K562 (cell line): ENCODE measurements around the gene WNK2. TPM values are rescaled to one million over a fixed set of nuclear protein-coding genes. Genes with fewer than 3 reads are reported as not detected.

ENCODE experiments used
- ATAC-seq: fragments of 200-7000 bp; cut with Tn5 transposase; 3 replicates; pipeline ENCODE4 v1.9.1; 2020; ENCODE audit warnings: moderate library complexity
- BruUV-seq: library from RNA; stranded (reverse); fragments of 400-500 nt; replicated peaks from 2 replicates; lab custom pipeline; 2021; lab: Mats Ljungman, UMichigan
- CTCF ChIA-PET: fragments of 300-600 bp; formaldehyde crosslinking; extraction: SDS; loops from one replicate; lab custom pipeline; 2021; ENCODE audit warnings: low intra/inter-chr PET ratio; lab: Yijun Ruan, JAX
- POLR2A ChIA-PET: fragments of 300-600, 350-650 bp; sonication (Branson Sonifier 250); formaldehyde crosslinking; extraction: SDS; loops from one replicate; lab custom pipeline; 2021; ENCODE audit warnings: antibody characterized with exemption, inconsistent platforms; lab: Yijun Ruan, JAX
- DNase-seq, 4 experiments: peaks; one replicate each; pipeline versions ENCODE4 v3.0.0 to v3.0.0-alpha.2; 2011 to 2018; ENCODE audit warnings: low spot score in 3 of 4, mixed read lengths in 3 of 4; ENCODE audit errors: extremely low read depth in 1 of 4
- FAIRE-seq: peaks from 2 replicates; lab custom pipeline; 2011; peaks lifted over from hg19 to GRCh38; lab: Jason Lieb, UNC
- H2AFZ ChIP-seq: 2 replicates; pipeline ENCODE4 v1.6.0; 2011; ENCODE audit warnings: low read depth, low read length, control low read depth, inconsistent platforms
- H3K27ac ChIP-seq: fragments of 200-600 bp; 3 replicates; pipeline ENCODE4 v1.8.0; 2011; ENCODE audit warnings: low read depth, mild to moderate bottlenecking, control low read depth, inconsistent platforms, low read length, moderate library complexity, mixed read lengths; ENCODE audit errors: extremely low read depth
- H3K27me3 ChIP-seq, 2 experiments: fragments of 300-600 bp in 1 of 2; 2 replicates in 1 of 2; 3 replicates in 1 of 2; pipeline versions ENCODE4 v1.6.0 to v1.8.0; 2011; ENCODE audit warnings: inconsistent platforms in 2 of 2, low read length in 2 of 2, mild to moderate bottlenecking in 1 of 2, mixed read lengths in 1 of 2, moderate library complexity in 1 of 2; ENCODE audit not compliant: control insufficient read depth in 2 of 2, insufficient read depth in 2 of 2
- H3K36me3 ChIP-seq: fragments of 300-600 bp; 3 replicates; pipeline ENCODE4 v1.8.0; 2011; ENCODE audit warnings: mild to moderate bottlenecking, low read length, inconsistent platforms; ENCODE audit not compliant: control insufficient read depth, insufficient read depth
- H3K4me1 ChIP-seq, 2 experiments: fragments of 200-600 bp in 1 of 2; replicated peaks in 1 of 2; 2 replicates in 1 of 2; 3 replicates in 1 of 2; pipeline versions ENCODE4 v1.5.1 to v1.8.0; 2011; ENCODE audit warnings: inconsistent platforms in 2 of 2, low read length in 2 of 2, mild to moderate bottlenecking in 1 of 2, mixed read lengths in 1 of 2, moderate library complexity in 1 of 2; ENCODE audit not compliant: control insufficient read depth in 2 of 2, insufficient read depth in 2 of 2
- H3K4me2 ChIP-seq: 2 replicates; pipeline ENCODE4 v1.6.1; 2011; ENCODE audit warnings: low read length, control low read depth, inconsistent platforms, mixed read lengths; ENCODE audit not compliant: insufficient read depth
- H3K4me3 ChIP-seq: fragments of 200-600 bp; sonication (generic), shearing (Covaris generic); 2 replicates; pipeline ENCODE4 v1.5.1; 2016; ENCODE audit warnings: control low read depth, inconsistent platforms
- H3K79me2 ChIP-seq: fragments of 200-600 bp; 3 replicates; pipeline ENCODE4 v1.8.0; 2011; ENCODE audit warnings: low read length, inconsistent platforms; ENCODE audit not compliant: control insufficient read depth, insufficient read depth
- H3K9ac ChIP-seq, 2 experiments: 2 replicates each; pipeline versions ENCODE4 v1.6.0 to v1.6.1; 2011; ENCODE audit warnings: low read depth in 2 of 2, low read length in 2 of 2, control low read depth in 1 of 2, inconsistent platforms in 1 of 2, mild to moderate bottlenecking in 1 of 2, mixed read lengths in 1 of 2; ENCODE audit not compliant: insufficient read depth in 1 of 2
- H3K9me1 ChIP-seq: one replicate; pipeline ENCODE4 v1.6.0; 2011; ENCODE audit warnings: inconsistent platforms, mild to moderate bottlenecking, low read length, moderate library complexity; ENCODE audit not compliant: control insufficient read depth, insufficient read depth
- H3K9me3 ChIP-seq: replicated peaks from 2 replicates; pipeline ENCODE4 v1.5.1; 2011; ENCODE audit warnings: low read depth, low read length, inconsistent platforms; ENCODE audit not compliant: control insufficient read depth, insufficient read depth
- H4K20me1 ChIP-seq: replicated peaks from 2 replicates; pipeline ENCODE4 v1.6.1; 2011; ENCODE audit warnings: low read length, inconsistent platforms, mixed read lengths; ENCODE audit not compliant: control insufficient read depth, insufficient read depth
- E2F3 ChIP-seq: fragments of 250-450 bp; sonication (Bioruptor Pico); IDR thresholded peaks from 2 replicates; pipeline ENCODE4 v1.4.0; 2020; ENCODE audit warnings: mild to moderate bottlenecking
- FUS ChIP-seq: fragments of 200-400 bp; formaldehyde crosslinking; optimal IDR thresholded peaks from 2 replicates; pipeline ENCODE3; 2017; ENCODE audit warnings: low read depth, low read length
- HNRNPH1 ChIP-seq: fragments of 200-400 bp; formaldehyde crosslinking; optimal IDR thresholded peaks from 2 replicates; pipeline ENCODE3; 2017; ENCODE audit warnings: low read depth, mild to moderate bottlenecking, low read length, moderate library complexity
- PTTG1 ChIP-seq: fragments of 450-650 bp; IDR thresholded peaks from 2 replicates; pipeline ENCODE4 v1.6.1; 2016; ENCODE audit warnings: low read depth, mild to moderate bottlenecking, missing genetic modification characterization, missing compliant biosample characterization
- ZBTB17 ChIP-seq: fragments of 450-650 bp; formaldehyde crosslinking; IDR thresholded peaks from 2 replicates; pipeline ENCODE4 v1.4.0; 2020; ENCODE audit warnings: mild to moderate bottlenecking
- ZC3H11A ChIP-seq: IDR thresholded peaks from 2 replicates; pipeline ENCODE4 v1.6.1; 2012; ENCODE audit warnings: low read depth, low read length, improper control_type of control experiment
- ZNF41 ChIP-seq: fragments of 250-450 bp; sonication (Bioruptor Pico); conservative IDR thresholded peaks from 2 replicates; pipeline ENCODE4 v1.4.0; 2020; ENCODE audit warnings: mild to moderate bottlenecking
- WGBS: fragments of 100-300 bp; shearing (Covaris generic); methylation state at CpG from one replicate; pipeline ENCODE4 v1.1.6; 2016; ENCODE audit warnings: low coverage, mixed read lengths; ENCODE audit not compliant: insufficient coverage; ENCODE audit errors: missing lambda C conversion rate; 5-methylcytosine and 5-hydroxymethylcytosine counted together
- in situ Hi-C: fragments of 300-500 bp; cut with MboI; formaldehyde crosslinking; loops from 4 replicates; pipeline ENCODE4 v1.15.0; 2018; ENCODE audit warnings: inconsistent platforms, mixed read lengths
- intact Hi-C: fragments of 100-400 bp; cut with micrococcal nuclease; formaldehyde crosslinking; loops from 2 replicates; pipeline ENCODE4 v1.14.2; 2022
- polyA plus RNA-seq, 8 experiments: library from polyadenylated mRNA; depleted of rRNA in 4 of 8; stranded (reverse) in 5 of 8; unstranded in 3 of 8; fragments of >200 nt; fragmentation: Nextera tagmentation in 2 of 8; fragmentation: Illumina TruSeq in 1 of 8; extraction: Ambion mirVana in 2 of 8; extraction: Trizol in 1 of 8; gene quantifications; 2 replicates each; pipeline versions ENCODE4 v1.2.1 to v1.2.3, GENCODE V29; 2011 to 2014; ENCODE audit warnings: inconsistent platforms in 1 of 8, missing spikeins in 1 of 8
- total RNA-seq, 7 experiments: library from RNA; depleted of rRNA in 6 of 7; stranded (reverse); fragments of >200 nt in 6 of 7; fragmentation: Illumina TruSeq in 2 of 7; extraction: Trizol in 2 of 7; gene quantifications; 2 replicates each; pipeline versions ENCODE4 v1.2.1 to v1.2.3, GENCODE V29; 2011 to 2021; ENCODE audit warnings: low replicate concordance in 1 of 7
- TF ChIP-seq, protein P1 (sequence below): fragments of 250-450 bp; sonication (Bioruptor Pico); IDR thresholded peaks from 2 replicates; pipeline ENCODE4 v1.5.0; 2020; ENCODE audit warnings: mild to moderate bottlenecking
- TF ChIP-seq, protein P2 (sequence below): sonication (generic); formaldehyde crosslinking; IDR thresholded peaks from 2 replicates; pipeline ENCODE4 v1.8.0; 2022; ENCODE audit warnings: mild to moderate bottlenecking, missing genetic modification reagents, borderline replicate concordance
- TF ChIP-seq, protein P3 (sequence below): fragments of 450-650 bp; IDR thresholded peaks from 2 replicates; pipeline ENCODE4 v1.6.1; 2016

Gene WNK2
- total and polyA plus RNA-seq, 9 of the 15 experiments (the other 6 are each of a cell fraction or from before 2014, with no cell fraction given): 0.36 to 3.3 (median 0.64) TPM; not detected in 2

DNA sequence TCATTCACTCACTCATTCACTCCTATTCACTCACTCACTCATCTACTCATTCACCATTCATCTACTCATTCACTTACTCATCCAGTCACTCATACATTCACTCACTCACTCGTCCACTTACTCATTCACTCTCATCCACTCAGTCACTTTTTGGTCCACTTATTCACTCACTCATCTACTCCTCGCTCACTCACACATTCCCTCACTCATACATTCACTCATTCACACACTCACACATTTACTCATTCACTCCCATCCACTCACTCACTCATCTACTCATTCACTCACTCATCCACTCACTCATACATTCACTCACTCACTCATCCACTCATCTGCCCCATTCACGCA is 27.7 kb downstream of the WNK2 start:
- H3K27me3 ChIP-seq: peaks cover 0 to 10% of the 10 kb centered on the region in 2 experiments; a peak in 1 of 5 replicates
- in situ Hi-C loops: no loop called here
- FAIRE-seq: no peak
- no peaks in the 10 kb centered on the region for H3K9me1 ChIP-seq
- no peak overlapping the region for H3K9ac ChIP-seq
- no peak overlapping the region for H3K27ac ChIP-seq
- intact Hi-C loops: no loop called here
- no TSS peak for BruUV-seq
- no peaks in the 10 kb centered on the region; a peak in 1 of 5 replicates for H3K4me1 ChIP-seq
- no peak overlapping the region for H2AFZ ChIP-seq
- ATAC-seq: no peak
- H3K4me3 ChIP-seq: no peak overlapping the region
- no peaks in the 10 kb centered on the region for H3K79me2 ChIP-seq
- H3K4me2 ChIP-seq: no peak overlapping the region
- ChIA-PET POLR2A (no interaction called here), CTCF (no interaction called here)
- H3K36me3 ChIP-seq: no peaks in the 10 kb centered on the region
- DNase-seq: no peak
- TF ChIP-seq FUS (no peak), E2F3 (CRISPR knock-in tag) (no peak), HNRNPH1 (no peak), ZNF41 (CRISPR knock-in tag) (no peak), ZBTB17 (CRISPR knock-in tag) (no peak), PTTG1 (tag) (no peak), ZC3H11A (no peak)
- TF ChIP-seq, protein P1, sequence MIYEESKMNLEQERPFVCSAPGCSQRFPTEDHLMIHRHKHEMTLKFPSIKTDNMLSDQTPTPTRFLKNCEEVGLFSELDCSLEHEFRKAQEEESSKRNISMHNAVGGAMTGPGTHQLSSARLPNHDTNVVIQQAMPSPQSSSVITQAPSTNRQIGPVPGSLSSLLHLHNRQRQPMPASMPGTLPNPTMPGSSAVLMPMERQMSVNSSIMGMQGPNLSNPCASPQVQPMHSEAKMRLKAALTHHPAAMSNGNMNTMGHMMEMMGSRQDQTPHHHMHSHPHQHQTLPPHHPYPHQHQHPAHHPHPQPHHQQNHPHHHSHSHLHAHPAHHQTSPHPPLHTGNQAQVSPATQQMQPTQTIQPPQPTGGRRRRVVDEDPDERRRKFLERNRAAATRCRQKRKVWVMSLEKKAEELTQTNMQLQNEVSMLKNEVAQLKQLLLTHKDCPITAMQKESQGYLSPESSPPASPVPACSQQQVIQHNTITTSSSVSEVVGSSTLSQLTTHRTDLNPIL: no peak
- TF ChIP-seq, protein P2, sequence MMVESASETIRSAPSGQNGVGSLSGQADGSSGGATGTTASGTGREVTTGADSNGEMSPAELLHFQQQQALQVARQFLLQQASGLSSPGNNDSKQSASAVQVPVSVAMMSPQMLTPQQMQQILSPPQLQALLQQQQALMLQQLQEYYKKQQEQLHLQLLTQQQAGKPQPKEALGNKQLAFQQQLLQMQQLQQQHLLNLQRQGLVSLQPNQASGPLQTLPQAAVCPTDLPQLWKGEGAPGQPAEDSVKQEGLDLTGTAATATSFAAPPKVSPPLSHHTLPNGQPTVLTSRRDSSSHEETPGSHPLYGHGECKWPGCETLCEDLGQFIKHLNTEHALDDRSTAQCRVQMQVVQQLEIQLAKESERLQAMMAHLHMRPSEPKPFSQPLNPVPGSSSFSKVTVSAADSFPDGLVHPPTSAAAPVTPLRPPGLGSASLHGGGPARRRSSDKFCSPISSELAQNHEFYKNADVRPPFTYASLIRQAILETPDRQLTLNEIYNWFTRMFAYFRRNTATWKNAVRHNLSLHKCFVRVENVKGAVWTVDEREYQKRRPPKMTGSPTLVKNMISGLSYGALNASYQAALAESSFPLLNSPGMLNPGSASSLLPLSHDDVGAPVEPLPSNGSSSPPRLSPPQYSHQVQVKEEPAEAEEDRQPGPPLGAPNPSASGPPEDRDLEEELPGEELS (CRISPR knock-in tag): no peak
- TF ChIP-seq, protein P3, sequence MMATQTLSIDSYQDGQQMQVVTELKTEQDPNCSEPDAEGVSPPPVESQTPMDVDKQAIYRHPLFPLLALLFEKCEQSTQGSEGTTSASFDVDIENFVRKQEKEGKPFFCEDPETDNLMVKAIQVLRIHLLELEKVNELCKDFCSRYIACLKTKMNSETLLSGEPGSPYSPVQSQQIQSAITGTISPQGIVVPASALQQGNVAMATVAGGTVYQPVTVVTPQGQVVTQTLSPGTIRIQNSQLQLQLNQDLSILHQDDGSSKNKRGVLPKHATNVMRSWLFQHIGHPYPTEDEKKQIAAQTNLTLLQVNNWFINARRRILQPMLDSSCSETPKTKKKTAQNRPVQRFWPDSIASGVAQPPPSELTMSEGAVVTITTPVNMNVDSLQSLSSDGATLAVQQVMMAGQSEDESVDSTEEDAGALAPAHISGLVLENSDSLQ: no peak
- TF ChIP-seq, all 486 proteins: peak for 0
- no peaks in the 10 kb centered on the region for H3K9me3 ChIP-seq
- WGBS: 10% methylated on average over 3 of the region's 3 CpGs
- no peaks in the 10 kb centered on the region for H4K20me1 ChIP-seq
